ENCODE measurements around the gene COMMD4. TPM values are rescaled to one million over a fixed set of nuclear protein-coding genes. Genes with fewer than 3 reads are reported as not detected.
"Not testable (repeated sequence)": the region's sequence is repeated elsewhere in the genome, so short reads cannot be mapped to it uniquely, and the experiment has no call there.

The COMMD4 gene
- total RNA-seq, 1 experiment from 2014 or later: 109 TPM

DNA sequence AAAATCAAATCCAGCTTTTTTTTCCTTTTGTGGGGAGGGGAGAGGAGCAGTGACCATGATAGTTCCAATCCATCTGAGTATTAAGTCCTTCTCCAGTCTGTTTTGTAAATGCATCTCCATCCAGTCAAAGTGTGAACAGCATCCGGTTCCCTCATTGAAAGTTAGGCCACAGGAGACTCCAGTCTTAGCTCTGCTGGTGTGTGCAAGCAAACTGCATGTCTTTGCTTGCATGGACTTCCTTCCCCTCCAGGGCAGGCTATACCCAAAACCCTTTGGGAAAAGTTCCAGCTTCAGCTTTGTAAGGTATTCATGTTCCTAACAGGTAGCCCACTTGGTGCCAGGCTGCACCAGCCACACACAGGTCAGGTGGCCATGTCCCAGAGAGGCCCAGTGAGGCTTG is 35.6 kb downstream of the COMMD4 start:
- Mint-ChIP-seq H3K27ac (ENCODE audit: unreplicated experiment) (no peak overlapping the region), H3K36me3 (ENCODE audit: insufficient read depth, unreplicated experiment) (peaks cover 69% of the 10 kb centered on the region), H3K9me3 (ENCODE audit: low read depth, unreplicated experiment) (no peaks in the 10 kb centered on the region), H3K4me3 (ENCODE audit: low read depth, unreplicated experiment) (no peak overlapping the region), H3K4me1 (ENCODE audit: low read depth, unreplicated experiment) (peaks cover 16% of the 10 kb centered on the region), H3K27me3 (ENCODE audit: unreplicated experiment) (no peaks in the 10 kb centered on the region)
- no TSS peak for BruUV-seq (replicated peaks)
- DNase-seq: no peak
- TF ChIP-seq, protein P1, sequence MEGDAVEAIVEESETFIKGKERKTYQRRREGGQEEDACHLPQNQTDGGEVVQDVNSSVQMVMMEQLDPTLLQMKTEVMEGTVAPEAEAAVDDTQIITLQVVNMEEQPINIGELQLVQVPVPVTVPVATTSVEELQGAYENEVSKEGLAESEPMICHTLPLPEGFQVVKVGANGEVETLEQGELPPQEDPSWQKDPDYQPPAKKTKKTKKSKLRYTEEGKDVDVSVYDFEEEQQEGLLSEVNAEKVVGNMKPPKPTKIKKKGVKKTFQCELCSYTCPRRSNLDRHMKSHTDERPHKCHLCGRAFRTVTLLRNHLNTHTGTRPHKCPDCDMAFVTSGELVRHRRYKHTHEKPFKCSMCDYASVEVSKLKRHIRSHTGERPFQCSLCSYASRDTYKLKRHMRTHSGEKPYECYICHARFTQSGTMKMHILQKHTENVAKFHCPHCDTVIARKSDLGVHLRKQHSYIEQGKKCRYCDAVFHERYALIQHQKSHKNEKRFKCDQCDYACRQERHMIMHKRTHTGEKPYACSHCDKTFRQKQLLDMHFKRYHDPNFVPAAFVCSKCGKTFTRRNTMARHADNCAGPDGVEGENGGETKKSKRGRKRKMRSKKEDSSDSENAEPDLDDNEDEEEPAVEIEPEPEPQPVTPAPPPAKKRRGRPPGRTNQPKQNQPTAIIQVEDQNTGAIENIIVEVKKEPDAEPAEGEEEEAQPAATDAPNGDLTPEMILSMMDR (IDR thresholded peaks at IDR 0.05; ENCODE audit: unreplicated experiment): no peak
- intact Hi-C loops (cut with micrococcal nuclease; ENCODE audit: unreplicated experiment): no loop called here
- CTCF ChIA-PET: no interaction called here

DNA sequence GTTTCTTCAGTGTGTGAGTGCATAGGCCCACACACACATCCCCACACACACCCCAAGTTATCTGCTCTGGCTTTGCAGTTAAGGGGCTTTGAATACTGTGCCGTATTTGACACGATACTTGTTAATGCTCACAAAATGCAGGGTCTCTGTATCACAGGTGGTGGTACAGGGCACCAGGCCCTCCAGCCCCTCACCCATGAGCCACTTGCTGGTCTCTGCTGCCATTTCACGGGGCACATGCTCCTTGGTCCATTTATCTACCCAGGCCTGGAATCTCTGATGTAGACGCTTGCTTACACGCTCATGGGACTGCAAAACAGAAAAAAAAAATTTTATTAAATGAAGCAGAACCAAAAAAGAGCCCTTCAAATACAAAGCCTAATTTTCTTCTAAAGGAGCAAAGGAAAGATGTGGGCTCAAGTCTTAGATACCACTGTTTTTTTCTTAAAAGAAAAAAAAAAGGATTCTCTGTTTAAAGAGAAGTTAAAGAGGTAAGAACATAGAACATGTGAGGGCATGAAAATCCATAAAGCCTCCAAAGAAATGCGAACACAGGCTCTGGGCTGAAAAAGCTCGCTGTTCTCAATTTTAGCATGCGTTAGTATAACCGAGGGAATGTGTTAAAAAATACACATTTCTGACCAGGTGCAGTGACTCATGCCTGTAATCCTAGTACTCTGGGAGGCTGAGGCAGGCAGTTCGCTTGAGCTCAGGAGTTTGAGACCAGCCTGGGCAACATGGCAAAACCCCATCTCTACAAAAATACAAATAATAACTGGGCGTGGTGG is 36.2 kb downstream of the COMMD4 start:
- intact Hi-C loops (cut with micrococcal nuclease; ENCODE audit: unreplicated experiment): no loop called here
- CTCF ChIA-PET: no interaction called here
- Mint-ChIP-seq H3K27me3 (ENCODE audit: unreplicated experiment) (no peaks in the 10 kb centered on the region), H3K27ac (ENCODE audit: unreplicated experiment) (no peak overlapping the region), H3K9me3 (ENCODE audit: low read depth, unreplicated experiment) (no peaks in the 10 kb centered on the region), H3K4me3 (ENCODE audit: low read depth, unreplicated experiment) (no peak overlapping the region), H3K36me3 (ENCODE audit: insufficient read depth, unreplicated experiment) (peaks cover 75% of the 10 kb centered on the region), H3K4me1 (ENCODE audit: low read depth, unreplicated experiment) (peaks cover 16% of the 10 kb centered on the region)
- DNase-seq: no peak
- BruUV-seq (replicated peaks): no TSS peak
- TF ChIP-seq, protein P1 (IDR thresholded peaks at IDR 0.05; ENCODE audit: unreplicated experiment): no peak

DNA sequence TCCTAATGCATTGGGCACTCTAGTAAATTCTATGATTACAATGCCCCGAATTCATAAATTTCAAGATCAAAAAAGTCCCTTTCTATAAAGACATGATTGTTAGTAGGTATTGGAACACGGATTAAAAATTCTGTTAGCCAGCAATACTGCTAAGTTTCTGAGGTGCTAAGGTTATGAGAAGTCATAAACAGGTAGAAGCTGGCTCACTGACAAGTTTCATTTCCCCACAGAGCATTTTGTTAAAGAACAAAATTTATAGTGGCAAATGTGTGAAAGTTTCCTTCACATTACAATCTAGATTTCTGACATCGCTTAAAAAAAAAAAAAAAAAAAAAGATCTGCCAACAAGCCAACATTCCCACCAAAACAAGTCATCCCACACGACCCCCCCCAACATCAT is 44.9 kb downstream of the COMMD4 start:
- H3K27me3 Mint-ChIP-seq (ENCODE audit: unreplicated experiment): no peaks in the 10 kb centered on the region
- TF ChIP-seq, protein P1 (IDR thresholded peaks at IDR 0.05; ENCODE audit: unreplicated experiment): no peak
- no peaks in the 10 kb centered on the region for H3K9me3 Mint-ChIP-seq (ENCODE audit: low read depth, unreplicated experiment)
- H3K27ac Mint-ChIP-seq (ENCODE audit: unreplicated experiment): no peak overlapping the region
- intact Hi-C loops (cut with micrococcal nuclease; ENCODE audit: unreplicated experiment): no loop called here
- no peak for DNase-seq
- peaks cover 70% of the 10 kb centered on the region for H3K36me3 Mint-ChIP-seq (ENCODE audit: insufficient read depth, unreplicated experiment)
- H3K4me1 Mint-ChIP-seq (ENCODE audit: low read depth, unreplicated experiment): no peaks in the 10 kb centered on the region
- no peak overlapping the region for H3K4me3 Mint-ChIP-seq (ENCODE audit: low read depth, unreplicated experiment)
- CTCF ChIA-PET: no interaction called here
- no TSS peak for BruUV-seq (replicated peaks)

DNA sequence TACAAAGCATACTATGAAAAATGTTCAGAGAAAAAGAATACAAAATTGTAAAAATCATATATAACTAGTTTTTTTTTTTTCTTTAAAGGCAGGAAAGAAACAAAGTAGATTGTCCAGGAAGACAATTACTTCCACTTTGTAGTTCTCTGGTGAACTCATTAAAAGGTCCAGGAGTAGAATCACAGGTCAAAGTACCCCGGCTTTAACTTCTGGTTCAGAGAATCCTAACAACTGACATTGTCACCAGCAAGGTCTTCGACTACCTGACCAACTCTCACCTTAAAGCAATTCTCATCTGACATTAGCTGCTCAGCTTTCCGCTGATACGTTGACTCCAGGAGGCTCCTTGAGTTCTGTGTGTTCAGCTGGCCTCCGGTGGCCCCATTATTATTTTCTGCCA is 48.1 kb downstream of the COMMD4 start:
- peaks cover 77% of the 10 kb centered on the region for H3K36me3 Mint-ChIP-seq (ENCODE audit: insufficient read depth, unreplicated experiment)
- intact Hi-C loops (cut with micrococcal nuclease; ENCODE audit: unreplicated experiment); H3K9me3 Mint-ChIP-seq (ENCODE audit: low read depth, unreplicated experiment); H3K27ac Mint-ChIP-seq (ENCODE audit: unreplicated experiment); H3K4me1 Mint-ChIP-seq (ENCODE audit: low read depth, unreplicated experiment); H3K4me3 Mint-ChIP-seq (ENCODE audit: low read depth, unreplicated experiment); BruUV-seq (replicated peaks); DNase-seq; H3K27me3 Mint-ChIP-seq (ENCODE audit: unreplicated experiment): not testable (repeated sequence)
- CTCF ChIA-PET: interaction anchor here (0.7 kb wide), 1 partner anchor 320 kb away, joined by 5 read pairs; no protein-coding TSS in a partner anchor

Small RNAs within 50 kb of the gene (microRNA-seq; reads per million reads assigned to microRNA genes)
- gene MIR631: not detected

Other genes with a start within 250 kb of the COMMD4 start
- gene C15orf39, start 134.2 kb upstream of the COMMD4 start, total RNA-seq (2022): 77.2 and 86.5 TPM in 2 replicates
- gene GOLGA6C, start 77.7 kb upstream of the COMMD4 start, total RNA-seq (2022): not detected in 2 replicates
- 0.27 TPM in 1 of 2 replicates, not detected in the other for gene GOLGA6D, start 53.2 kb upstream of the COMMD4 start, total RNA-seq (2022)
- 11.8 and 13.2 TPM in 2 replicates for gene NEIL1, start 11.0 kb downstream of the COMMD4 start, total RNA-seq (2022)
- gene MAN2C1, start 32.5 kb downstream of the COMMD4 start, total RNA-seq (2022): 239 and 243 TPM in 2 replicates
- 91.4 and 97.6 TPM in 2 replicates for gene SIN3A, start 115.6 kb downstream of the COMMD4 start, total RNA-seq (2022)
- gene PTPN9, start 243.3 kb downstream of the COMMD4 start, total RNA-seq (2022): 30.8 and 31.1 TPM in 2 replicates